Calu3 (cell line): ENCODE data around the gene NCKAP5. TPM values are rescaled to one million over a fixed set of nuclear protein-coding genes. Genes with fewer than 3 reads are reported as not detected.

Experiments
- BruUV-seq: library from RNA; stranded (reverse); fragments of 400-500 nt; replicated peaks from 2 replicates; lab custom pipeline; 2021; lab: Mats Ljungman, UMichigan
- CTCF ChIA-PET: fragments of 300-600 bp; sonication (Branson Sonifier 250); formaldehyde crosslinking; loops from one replicate; lab custom pipeline; 2022; ENCODE audit warnings: antibody characterized with exemption; lab: Charles Lee
- DNase-seq: peaks from one replicate; pipeline ENCODE4 v3.0.0; 2022
- H3K27ac Mint-ChIP-seq: one replicate; pipeline ENCODE4 v1.8.0; 2022; ENCODE audit warnings: mixed read lengths; ENCODE audit not compliant: unreplicated experiment
- H3K27me3 Mint-ChIP-seq: one replicate; pipeline ENCODE4 v1.8.0; 2022; ENCODE audit warnings: mixed read lengths; ENCODE audit not compliant: unreplicated experiment
- H3K36me3 Mint-ChIP-seq: one replicate; pipeline ENCODE4 v1.8.0; 2022; ENCODE audit warnings: mild to moderate bottlenecking, moderate library complexity, mixed read lengths; ENCODE audit not compliant: insufficient read depth, unreplicated experiment
- H3K4me1 Mint-ChIP-seq: one replicate; pipeline ENCODE4 v1.8.0; 2022; ENCODE audit warnings: mild to moderate bottlenecking, low read depth, mixed read lengths; ENCODE audit not compliant: unreplicated experiment
- H3K4me3 Mint-ChIP-seq: one replicate; pipeline ENCODE4 v1.8.0; 2022; ENCODE audit warnings: mild to moderate bottlenecking, low read depth, moderate library complexity, mixed read lengths; ENCODE audit not compliant: unreplicated experiment
- H3K9me3 Mint-ChIP-seq: one replicate; pipeline ENCODE4 v1.8.0; 2022; ENCODE audit warnings: low read depth, mixed read lengths; ENCODE audit not compliant: unreplicated experiment
- intact Hi-C: fragments of 100-400 bp; cut with micrococcal nuclease; formaldehyde crosslinking; loops from one replicate; pipeline ENCODE4 v1.10.0; 2022; ENCODE audit not compliant: unreplicated experiment
- total RNA-seq: library from RNA; stranded (reverse); gene quantifications from 2 replicates; pipeline ENCODE4 v1.2.3, GENCODE V29; 2022
- TF ChIP-seq, protein P1 (sequence below): fragments of 200-600 bp; IDR thresholded peaks from one replicate; pipeline ENCODE4 v1.8.0; 2022; ENCODE audit warnings: antibody characterized with exemption; ENCODE audit not compliant: unreplicated experiment

Gene NCKAP5
- total RNA-seq, 1 experiment from 2014 or later = 2.2 TPM

DNA sequence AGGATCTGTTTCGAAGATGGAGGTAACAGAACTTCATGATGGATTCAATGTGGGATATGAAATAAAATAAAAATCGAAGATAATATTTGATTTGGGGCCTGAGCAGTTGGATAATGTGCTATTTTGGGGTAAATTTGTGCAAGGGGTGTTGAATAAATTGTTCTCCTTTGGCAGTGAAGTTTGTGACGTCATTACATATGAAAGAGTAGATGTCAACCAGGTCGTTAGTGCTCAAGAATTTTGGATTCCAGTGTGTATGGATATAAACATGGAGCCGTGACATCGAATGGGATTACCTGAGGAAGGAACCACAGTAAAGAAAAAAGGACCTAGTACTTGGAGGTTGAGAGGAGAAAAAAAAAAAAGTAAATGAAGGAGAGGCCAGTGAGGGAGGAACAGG lies 253.0 kb downstream of the NCKAP5 start:
- no TSS peak for BruUV-seq
- Mint-ChIP-seq H3K27ac (no peak overlapping the region), H3K9me3 (peaks cover 6% of the 10 kb centered on the region), H3K4me3 (no peak overlapping the region), H3K36me3 (no peaks in the 10 kb centered on the region), H3K27me3 (no peaks in the 10 kb centered on the region), H3K4me1 (no peaks in the 10 kb centered on the region)
- intact Hi-C loops = no loop called here
- TF ChIP-seq, protein P1, sequence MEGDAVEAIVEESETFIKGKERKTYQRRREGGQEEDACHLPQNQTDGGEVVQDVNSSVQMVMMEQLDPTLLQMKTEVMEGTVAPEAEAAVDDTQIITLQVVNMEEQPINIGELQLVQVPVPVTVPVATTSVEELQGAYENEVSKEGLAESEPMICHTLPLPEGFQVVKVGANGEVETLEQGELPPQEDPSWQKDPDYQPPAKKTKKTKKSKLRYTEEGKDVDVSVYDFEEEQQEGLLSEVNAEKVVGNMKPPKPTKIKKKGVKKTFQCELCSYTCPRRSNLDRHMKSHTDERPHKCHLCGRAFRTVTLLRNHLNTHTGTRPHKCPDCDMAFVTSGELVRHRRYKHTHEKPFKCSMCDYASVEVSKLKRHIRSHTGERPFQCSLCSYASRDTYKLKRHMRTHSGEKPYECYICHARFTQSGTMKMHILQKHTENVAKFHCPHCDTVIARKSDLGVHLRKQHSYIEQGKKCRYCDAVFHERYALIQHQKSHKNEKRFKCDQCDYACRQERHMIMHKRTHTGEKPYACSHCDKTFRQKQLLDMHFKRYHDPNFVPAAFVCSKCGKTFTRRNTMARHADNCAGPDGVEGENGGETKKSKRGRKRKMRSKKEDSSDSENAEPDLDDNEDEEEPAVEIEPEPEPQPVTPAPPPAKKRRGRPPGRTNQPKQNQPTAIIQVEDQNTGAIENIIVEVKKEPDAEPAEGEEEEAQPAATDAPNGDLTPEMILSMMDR = no peak
- CTCF ChIA-PET = no interaction called here
- DNase-seq = no peak

- Mint-ChIP-seq H3K4me1 (no peaks in the 10 kb centered on the region), H3K9me3 (peaks cover 6% of the 10 kb centered on the region), H3K27ac (no peak overlapping the region), H3K36me3 (no peaks in the 10 kb centered on the region), H3K27me3 (no peaks in the 10 kb centered on the region), H3K4me3 (no peak overlapping the region)
- intact Hi-C loops = no loop called here
- no TSS peak for BruUV-seq
- TF ChIP-seq, protein P1 = no peak
- DNase-seq = no peak
- CTCF ChIA-PET = no interaction called here
Measured at GRCh38 chr2:133314795-133315194, 253.5 kb downstream of the NCKAP5 start.

DNA sequence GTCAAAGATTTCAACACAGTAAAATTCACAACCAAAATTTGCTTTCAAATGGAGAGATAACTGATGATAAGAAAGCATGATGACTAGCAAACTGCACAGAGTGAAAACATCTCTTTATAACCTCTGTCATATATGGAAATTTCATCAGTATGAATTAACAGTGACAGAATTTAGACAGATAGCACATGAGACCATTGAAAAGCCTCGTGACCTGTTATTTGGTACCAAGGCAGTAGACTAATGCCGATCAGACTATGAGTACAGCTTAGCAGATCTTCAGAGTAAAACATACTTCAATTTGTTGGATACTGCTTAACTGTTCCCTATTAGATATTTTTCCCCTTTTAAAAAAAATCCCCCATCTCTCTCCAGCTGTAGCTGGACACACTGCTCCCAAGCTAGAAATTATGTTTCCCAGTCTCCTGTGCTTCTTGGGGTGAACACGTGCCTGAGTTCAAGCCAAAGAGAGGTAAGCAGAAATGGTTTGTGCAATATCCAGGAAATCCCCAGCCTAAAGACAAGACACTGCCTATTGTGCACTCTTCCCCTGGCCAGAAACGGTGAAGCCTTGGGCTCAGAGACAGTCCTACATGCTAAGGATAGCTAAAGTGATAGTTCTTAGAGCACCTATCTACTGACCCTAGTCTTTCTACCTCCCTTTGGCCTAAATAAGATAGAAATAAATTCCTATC lies 256.1 kb downstream of the NCKAP5 start:
- CTCF ChIA-PET = no interaction called here
- Mint-ChIP-seq H3K4me3 (no peak overlapping the region), H3K9me3 (peaks cover 6% of the 10 kb centered on the region), H3K27ac (no peak overlapping the region), H3K27me3 (no peaks in the 10 kb centered on the region), H3K36me3 (no peaks in the 10 kb centered on the region), H3K4me1 (no peaks in the 10 kb centered on the region)
- TF ChIP-seq, protein P1 = no peak
- no peak for DNase-seq
- BruUV-seq = no TSS peak
- intact Hi-C loops = no loop called here

DNA sequence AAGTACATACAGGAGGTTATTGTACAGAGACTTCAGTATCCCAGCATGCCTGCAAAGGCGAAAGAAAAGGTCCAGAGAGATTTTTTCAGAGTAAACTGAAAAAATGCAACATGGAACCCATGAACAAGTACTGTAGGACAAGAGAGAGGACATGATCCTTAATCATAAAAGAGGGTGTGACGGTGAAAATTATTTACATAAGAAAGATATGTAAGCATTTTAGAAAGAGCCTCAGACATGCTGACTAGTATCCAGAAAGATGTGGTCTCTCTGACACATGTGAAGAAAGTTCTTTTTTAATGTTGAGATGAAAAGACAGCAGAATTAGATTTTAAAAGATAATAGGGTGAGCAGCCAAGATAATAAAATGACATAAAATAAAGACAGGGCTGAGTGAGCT lies 262.0 kb downstream of the NCKAP5 start:
- Mint-ChIP-seq H3K36me3 (no peaks in the 10 kb centered on the region), H3K27ac (no peak overlapping the region), H3K4me3 (no peak overlapping the region), H3K4me1 (no peaks in the 10 kb centered on the region), H3K9me3 (peaks cover 2% of the 10 kb centered on the region), H3K27me3 (no peaks in the 10 kb centered on the region)
- CTCF ChIA-PET = no interaction called here
- no peak for DNase-seq
- BruUV-seq = no TSS peak
- TF ChIP-seq, protein P1 = no peak
- intact Hi-C loops = no loop called here
